GM19324 (cell line): ENCODE measurements around the gene GPHA2.

Experiments
- ATAC-seq: cut with Tn5 transposase; IDR thresholded peaks from one replicate; pipeline ENCODE4 v1.9.1; 2021; ENCODE audit warnings: mild to moderate bottlenecking, moderate library complexity; ENCODE audit not compliant: unreplicated experiment, low FRiP score

GPHA2 gene

GRCh38 chr11:64911689-64912088 lies 24.0 kb downstream of the GPHA2 start:
- ATAC-seq: no peak

- ATAC-seq: no peak
These were observed 24.6 kb downstream of the GPHA2 start for GRCh38 chr11:64911142-64911541.

GRCh38 chr11:64910451-64911093 lies 25.1 kb downstream of the GPHA2 start:
- ATAC-seq: no peak

GRCh38 chr11:64909653-64910343 lies 25.9 kb downstream of the GPHA2 start:
- ATAC-seq: no peak

GRCh38 chr11:64908766-64909165 lies 26.9 kb downstream of the GPHA2 start:
- ATAC-seq: no peak

GRCh38 chr11:64906314-64906635 lies 29.4 kb downstream of the GPHA2 start:
- ATAC-seq: no peak

GRCh38 chr11:64905516-64906313 lies 30.0 kb downstream of the GPHA2 start:
- ATAC-seq: no peak

GRCh38 chr11:64903291-64903833 lies 32.3 kb downstream of the GPHA2 start:
- ATAC-seq: no peak

- no peak for ATAC-seq
These were observed 33.4 kb downstream of the GPHA2 start for GRCh38 chr11:64902102-64902900.

GRCh38 chr11:64900774-64901173 lies 34.9 kb downstream of the GPHA2 start:
- ATAC-seq: no peak

- no peak for ATAC-seq
These were observed 35.4 kb downstream of the GPHA2 start for GRCh38 chr11:64900263-64900678.

- ATAC-seq: no peak
These were observed 37.2 kb downstream of the GPHA2 start for GRCh38 chr11:64898541-64898940.

GRCh38 chr11:64898076-64898445 lies 37.6 kb downstream of the GPHA2 start:
- ATAC-seq: no peak

GRCh38 chr11:64897381-64898075 lies 38.2 kb downstream of the GPHA2 start:
- ATAC-seq: no peak

GRCh38 chr11:64896448-64897022 lies 39.2 kb downstream of the GPHA2 start:
- ATAC-seq: no peak

GRCh38 chr11:64894812-64895452 lies 40.8 kb downstream of the GPHA2 start:
- no peak for ATAC-seq

- ATAC-seq: peak; percentile 47
These were observed 41.5 kb downstream of the GPHA2 start for GRCh38 chr11:64894070-64894811.
